K562 (cell line): ENCODE measurements around the gene GTF2A1. TPM values are rescaled to one million over a fixed set of nuclear protein-coding genes. Genes with fewer than 3 reads are reported as not detected.

Experiments
- ESRRA ChIP-seq: fragments of 450-650 bp; IDR thresholded peaks from 2 replicates; pipeline ENCODE4 v1.6.1; 2014; ENCODE audit warnings: low read depth, mild to moderate bottlenecking, moderate library complexity, borderline replicate concordance
- FIP1L1 ChIP-seq: fragments of 200-400 bp; formaldehyde crosslinking; IDR thresholded peaks from 2 replicates; pipeline ENCODE4 v1.6.1; 2018; ENCODE audit warnings: mild to moderate bottlenecking, low read depth, low read length; ENCODE audit not compliant: poor library complexity, severe bottlenecking
- LEF1 ChIP-seq: fragments of 450-650 bp; IDR thresholded peaks from 2 replicates; pipeline ENCODE4 v1.6.1; 2016; ENCODE audit warnings: mild to moderate bottlenecking
- NFE2 ChIP-seq: IDR thresholded peaks from 2 replicates; pipeline ENCODE4 v1.6.1; 2014; ENCODE audit warnings: antibody characterized with exemption, low read depth
- NONO ChIP-seq, 2 experiments: fragments of 200-400 bp in 1 of 2; fragments of 450-650 bp in 1 of 2; formaldehyde crosslinking in 1 of 2; IDR thresholded peaks; 2 replicates each; pipeline ENCODE4 v1.6.1; 2017; ENCODE audit warnings: low read depth in 2 of 2, mild to moderate bottlenecking in 2 of 2, moderate library complexity in 2 of 2, low read length in 1 of 2
- RCOR1 ChIP-seq, 2 experiments: IDR thresholded peaks; 2 replicates each; pipeline ENCODE4 v1.6.1; 2012; ENCODE audit warnings: low read depth in 2 of 2, low read length in 2 of 2, borderline replicate concordance in 1 of 2, improper control_type of control experiment in 1 of 2
- RFX5 ChIP-seq: IDR thresholded peaks from 2 replicates; pipeline ENCODE4 v1.6.1; 2011; ENCODE audit warnings: low read depth, mild to moderate bottlenecking, improper control_type of control experiment, low read length
- SOX6 ChIP-seq: fragments of 450-650 bp; IDR thresholded peaks from 2 replicates; pipeline ENCODE4 v1.6.1; 2014; ENCODE audit warnings: mild to moderate bottlenecking
- U2AF1 ChIP-seq: fragments of 200-400 bp; formaldehyde crosslinking; optimal IDR thresholded peaks from 2 replicates; pipeline ENCODE3; 2017; ENCODE audit warnings: mild to moderate bottlenecking, low read depth, low read length, moderate library complexity
- XRCC3 ChIP-seq: fragments of 450-650 bp; IDR thresholded peaks from 2 replicates; pipeline ENCODE4 v1.6.1; 2017; ENCODE audit warnings: mild to moderate bottlenecking, moderate library complexity
- ZC3H4 ChIP-seq: sonication (generic); formaldehyde crosslinking; IDR thresholded peaks from 2 replicates; pipeline ENCODE4 v1.9.0; 2021; ENCODE audit warnings: missing genetic modification reagents, borderline replicate concordance
- ZNF589 ChIP-seq: fragments of 200-800 bp; sonication (Bioruptor generic); IDR thresholded peaks from 2 replicates; pipeline ENCODE4 v1.6.1; 2016; ENCODE audit warnings: low read depth, missing genetic modification characterization, missing compliant biosample characterization
- polyA plus RNA-seq, 8 experiments: library from polyadenylated mRNA; depleted of rRNA in 4 of 8; stranded (reverse) in 5 of 8; unstranded in 3 of 8; fragments of >200 nt; fragmentation: Nextera tagmentation in 2 of 8; fragmentation: Illumina TruSeq in 1 of 8; extraction: Ambion mirVana in 2 of 8; extraction: Trizol in 1 of 8; gene quantifications; 2 replicates each; pipeline versions ENCODE4 v1.2.1 to v1.2.3, GENCODE V29; 2011 to 2014; ENCODE audit warnings: inconsistent platforms in 1 of 8, missing spikeins in 1 of 8
- total RNA-seq, 7 experiments: library from RNA; depleted of rRNA in 6 of 7; stranded (reverse); fragments of >200 nt in 6 of 7; fragmentation: Illumina TruSeq in 2 of 7; extraction: Trizol in 2 of 7; gene quantifications; 2 replicates each; pipeline versions ENCODE4 v1.2.1 to v1.2.3, GENCODE V29; 2011 to 2021; ENCODE audit warnings: low replicate concordance in 1 of 7
- TF ChIP-seq, protein P1 (sequence below): conservative IDR thresholded peaks from 2 replicates; pipeline ENCODE4 v1.6.1; 2011; ENCODE audit warnings: low read depth, mild to moderate bottlenecking, low read length; ENCODE audit not compliant: control insufficient read depth
- TF ChIP-seq, protein P2 (sequence below), 2 experiments: fragments of 450-650 bp; conservative IDR thresholded peaks; 2 replicates each; pipeline ENCODE4 v1.6.1; 2017; ENCODE audit warnings: mild to moderate bottlenecking in 2 of 2, moderate library complexity in 2 of 2
- TF ChIP-seq, protein P3 (sequence below), 2 experiments: fragments of 450-650 bp; IDR thresholded peaks; 2 replicates each; pipeline ENCODE4 v1.6.1; 2016; ENCODE audit warnings: mild to moderate bottlenecking in 2 of 2, borderline replicate concordance in 1 of 2, low read depth in 1 of 2, moderate library complexity in 1 of 2

GTF2A1 gene
- total and polyA plus RNA-seq, 9 of the 15 experiments (the other 6 are each of a cell fraction or from before 2014, with no cell fraction given): 3.4 to 22.8 (median 14.7) TPM

DNA sequence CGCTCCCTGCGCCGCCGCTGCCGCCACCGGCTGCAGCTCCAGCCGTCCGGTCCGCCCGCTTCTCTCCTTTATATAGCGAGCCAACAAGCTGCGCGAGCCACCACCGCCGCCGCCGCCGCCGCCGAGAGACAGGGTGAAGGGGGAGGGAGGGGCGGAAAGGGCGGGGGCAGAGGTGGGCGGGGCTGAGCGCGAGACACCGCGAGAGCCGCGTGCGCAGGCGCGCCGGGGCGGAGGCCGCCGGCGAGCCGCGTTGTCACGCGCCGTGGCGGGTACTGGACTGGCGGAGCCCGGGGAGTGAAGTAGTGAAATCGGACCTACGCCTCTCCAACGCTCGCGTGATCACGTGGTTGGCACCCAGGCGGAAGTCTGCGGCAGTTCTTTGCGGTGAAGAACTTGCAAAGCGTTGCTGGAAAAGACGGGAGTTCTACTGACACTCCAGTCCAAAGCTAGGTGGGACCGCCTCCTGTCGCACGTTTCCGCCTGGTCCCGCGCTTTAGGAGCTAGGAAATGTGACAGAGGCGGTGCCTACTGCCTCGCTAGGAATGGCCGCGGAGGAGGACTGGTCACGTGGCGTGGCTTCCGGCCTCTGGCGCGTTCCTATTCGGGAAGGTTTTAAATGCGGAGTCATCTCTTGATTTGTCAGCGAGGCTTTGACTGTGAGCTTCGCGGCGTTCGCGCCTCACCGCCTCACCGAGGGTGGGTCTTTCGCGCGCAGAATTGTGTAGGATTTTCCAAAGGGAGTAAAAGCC, at the start of gene GTF2A1 (continued):
- TF ChIP-seq U2AF1: no peak
- TF ChIP-seq XRCC3: no peak
- TF ChIP-seq NONO (IDR thresholded peaks at IDR 0.05; ENCODE audit: low read depth in 2 of 2, low read length in 1 of 2): peak in 1 of 2 experiments; percentile 99; a peak in 2 of 4 replicates
- TF ChIP-seq ZC3H4: no peak
- peak; percentile 66 for TF ChIP-seq FIP1L1
- no peak for TF ChIP-seq RFX5
- TF ChIP-seq, protein P1, sequence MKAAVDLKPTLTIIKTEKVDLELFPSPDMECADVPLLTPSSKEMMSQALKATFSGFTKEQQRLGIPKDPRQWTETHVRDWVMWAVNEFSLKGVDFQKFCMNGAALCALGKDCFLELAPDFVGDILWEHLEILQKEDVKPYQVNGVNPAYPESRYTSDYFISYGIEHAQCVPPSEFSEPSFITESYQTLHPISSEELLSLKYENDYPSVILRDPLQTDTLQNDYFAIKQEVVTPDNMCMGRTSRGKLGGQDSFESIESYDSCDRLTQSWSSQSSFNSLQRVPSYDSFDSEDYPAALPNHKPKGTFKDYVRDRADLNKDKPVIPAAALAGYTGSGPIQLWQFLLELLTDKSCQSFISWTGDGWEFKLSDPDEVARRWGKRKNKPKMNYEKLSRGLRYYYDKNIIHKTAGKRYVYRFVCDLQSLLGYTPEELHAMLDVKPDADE: peak; percentile 74
- TF ChIP-seq ESRRA: peak; percentile 66
- TF ChIP-seq, protein P2, sequence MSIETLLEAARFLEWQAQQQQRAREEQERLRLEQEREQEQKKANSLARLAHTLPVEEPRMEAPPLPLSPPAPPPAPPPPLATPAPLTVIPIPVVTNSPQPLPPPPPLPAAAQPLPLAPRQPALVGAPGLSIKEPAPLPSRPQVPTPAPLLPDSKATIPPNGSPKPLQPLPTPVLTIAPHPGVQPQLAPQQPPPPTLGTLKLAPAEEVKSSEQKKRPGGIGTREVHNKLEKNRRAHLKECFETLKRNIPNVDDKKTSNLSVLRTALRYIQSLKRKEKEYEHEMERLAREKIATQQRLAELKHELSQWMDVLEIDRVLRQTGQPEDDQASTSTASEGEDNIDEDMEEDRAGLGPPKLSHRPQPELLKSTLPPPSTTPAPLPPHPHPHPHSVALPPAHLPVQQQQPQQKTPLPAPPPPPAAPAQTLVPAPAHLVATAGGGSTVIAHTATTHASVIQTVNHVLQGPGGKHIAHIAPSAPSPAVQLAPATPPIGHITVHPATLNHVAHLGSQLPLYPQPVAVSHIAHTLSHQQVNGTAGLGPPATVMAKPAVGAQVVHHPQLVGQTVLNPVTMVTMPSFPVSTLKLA (conservative IDR thresholded peaks at IDR 0.05): peak; percentile 93 to 95
- TF ChIP-seq, protein P3, sequence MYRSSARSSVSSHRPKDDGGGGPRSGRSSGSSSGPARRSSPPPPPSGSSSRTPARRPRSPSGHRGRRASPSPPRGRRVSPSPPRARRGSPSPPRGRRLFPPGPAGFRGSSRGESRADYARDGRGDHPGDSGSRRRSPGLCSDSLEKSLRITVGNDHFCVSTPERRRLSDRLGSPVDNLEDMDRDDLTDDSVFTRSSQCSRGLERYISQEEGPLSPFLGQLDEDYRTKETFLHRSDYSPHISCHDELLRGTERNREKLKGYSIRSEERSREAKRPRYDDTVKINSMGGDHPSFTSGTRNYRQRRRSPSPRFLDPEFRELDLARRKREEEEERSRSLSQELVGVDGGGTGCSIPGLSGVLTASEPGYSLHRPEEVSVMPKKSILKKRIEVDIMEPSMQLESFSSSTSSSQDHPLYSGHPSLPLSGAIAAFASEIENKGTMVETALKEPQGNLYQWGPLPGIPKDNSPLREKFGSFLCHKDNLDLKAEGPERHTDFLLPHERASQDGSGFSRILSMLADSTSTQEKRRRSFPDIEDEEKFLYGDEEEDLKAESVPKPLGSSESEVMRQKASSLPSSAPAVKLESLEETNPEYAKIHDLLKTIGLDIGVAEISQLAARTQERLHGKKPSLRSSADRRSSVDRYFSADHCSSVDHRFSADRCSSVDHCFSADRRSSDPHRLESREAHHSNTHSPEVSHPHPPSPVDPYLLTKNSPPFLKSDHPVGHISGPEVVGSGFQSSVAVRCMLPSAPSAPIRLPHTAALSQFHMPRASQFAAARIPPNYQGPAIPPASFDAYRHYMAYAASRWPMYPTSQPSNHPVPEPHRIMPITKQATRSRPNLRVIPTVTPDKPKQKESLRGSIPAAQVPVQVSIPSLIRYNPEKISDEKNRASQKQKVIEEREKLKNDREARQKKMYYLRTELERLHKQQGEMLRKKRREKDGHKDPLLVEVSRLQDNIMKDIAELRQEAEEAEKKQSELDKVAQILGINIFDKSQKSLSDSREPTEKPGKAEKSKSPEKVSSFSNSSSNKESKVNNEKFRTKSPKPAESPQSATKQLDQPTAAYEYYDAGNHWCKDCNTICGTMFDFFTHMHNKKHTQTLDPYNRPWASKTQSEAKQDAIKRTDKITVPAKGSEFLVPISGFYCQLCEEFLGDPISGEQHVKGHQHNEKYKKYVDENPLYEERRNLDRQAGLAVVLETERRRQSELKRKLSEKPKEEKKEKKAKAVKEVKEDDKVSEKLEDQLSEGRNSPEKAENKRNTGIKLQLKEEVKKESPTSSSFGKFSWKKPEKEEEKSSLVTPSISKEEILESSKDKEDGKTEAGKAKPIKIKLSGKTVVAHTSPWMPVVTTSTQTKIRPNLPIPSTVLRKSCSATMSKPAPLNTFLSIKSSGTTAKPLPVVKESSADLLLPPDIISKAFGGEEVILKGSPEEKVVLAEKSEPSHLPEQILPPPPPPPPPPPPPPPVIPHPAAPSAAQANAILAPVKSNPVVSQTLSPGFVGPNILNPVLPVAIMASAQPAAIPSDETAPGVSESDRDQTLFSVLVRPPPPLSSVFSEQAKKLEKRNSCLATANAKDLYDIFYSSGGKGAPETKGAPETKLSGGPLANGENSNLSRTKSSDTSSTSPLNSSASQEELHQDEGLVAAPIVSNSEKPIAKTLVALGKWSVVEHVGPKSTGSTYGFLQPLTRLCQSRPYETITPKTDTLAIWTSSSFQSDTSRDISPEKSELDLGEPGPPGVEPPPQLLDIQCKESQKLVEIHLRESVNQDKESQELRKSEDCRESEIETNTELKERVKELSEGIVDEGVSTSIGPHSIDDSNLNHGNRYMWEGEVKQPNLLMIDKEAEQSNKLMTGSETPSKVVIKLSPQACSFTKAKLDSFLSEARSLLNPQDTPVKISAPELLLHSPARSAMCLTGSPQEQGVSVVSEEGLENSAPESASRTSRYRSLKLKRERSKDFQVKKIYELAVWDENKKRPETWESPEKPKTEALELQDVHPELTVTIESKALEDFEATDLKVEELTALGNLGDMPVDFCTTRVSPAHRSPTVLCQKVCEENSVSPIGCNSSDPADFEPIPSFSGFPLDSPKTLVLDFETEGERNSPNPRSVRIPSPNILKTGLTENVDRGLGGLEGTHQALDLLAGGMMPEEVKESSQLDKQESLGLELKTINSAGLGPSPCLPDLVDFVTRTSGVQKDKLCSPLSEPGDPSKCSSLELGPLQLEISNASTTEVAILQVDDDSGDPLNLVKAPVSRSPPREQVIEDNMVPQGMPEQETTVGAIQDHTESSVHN (IDR thresholded peaks at IDR 0.05; ENCODE audit: borderline replicate concordance in 1 of 2, low read depth in 1 of 2): 0 out of 4 replicates have a peak, but pooled peaks of 1 of the 2 experiments have one; percentile 39
- TF ChIP-seq ZNF589 (CRISPR knock-in tag): no peak
- peak; percentile 76 for TF ChIP-seq LEF1
- TF ChIP-seq SOX6: peak; percentile 42; the same call in 1 of the 2 replicates
- TF ChIP-seq RCOR1 (IDR thresholded peaks at IDR 0.05; ENCODE audit: borderline replicate concordance in 1 of 2, low read depth in 2 of 2, low read length in 2 of 2): no peak; a peak in 1 of 4 replicates
- peak; percentile 93 for TF ChIP-seq NFE2
